NCI-H2196 treated with DMSO at 0.1 percent for 48 hours (cell line): ENCODE data around the gene ACHE.

Experiments
- DNase-seq: peaks from one replicate; lab custom pipeline; 2025; ENCODE audit not compliant: unreplicated experiment; lab: John Stamatoyannopoulos, UW

The ACHE gene

GRCh38 chr7:100896732-100897608 lies 1.3 kb upstream of the ACHE start:
- no peak for DNase-seq

- DNase-seq: peak; percentile 61
Observed at GRCh38 chr7:100895956-100896731, 456 bp upstream of the ACHE start.

- DNase-seq: no peak
Observed at GRCh38 chr7:100894860-100895700, 608 bp downstream of the ACHE start.

GRCh38 chr7:100893910-100894721 lies 1.6 kb downstream of the ACHE start:
- no peak for DNase-seq

GRCh38 chr7:100893318-100893895 lies 2.3 kb downstream of the ACHE start:
- DNase-seq: no peak

- no peak for DNase-seq
Observed at GRCh38 chr7:100892364-100893317, 3.0 kb downstream of the ACHE start.

- DNase-seq: no peak
Observed at GRCh38 chr7:100891568-100892247, 4.0 kb downstream of the ACHE start.

GRCh38 chr7:100890653-100891567 lies 4.8 kb downstream of the ACHE start:
- no peak for DNase-seq

- no peak for DNase-seq
Observed at GRCh38 chr7:100888988-100889750, 6.5 kb downstream of the ACHE start, which contains the start of gene UFSP1. Gene UFSP1 (minus strand): TSS chr7:100889715. CDS start chr7:100889271, 444 bp downstream.

- no peak for DNase-seq
Observed at GRCh38 chr7:100888291-100888987, 7.2 kb downstream of the ACHE start.

GRCh38 chr7:100887516-100888290 lies 8.0 kb downstream of the ACHE start:
- no peak for DNase-seq

GRCh38 chr7:100886936-100887515 lies 8.7 kb downstream of the ACHE start:
- DNase-seq: no peak

- no peak for DNase-seq
Observed at GRCh38 chr7:100886142-100886935, 9.3 kb downstream of the ACHE start.
